DND-41 (cell line): ENCODE measurements around the gene PTPRR.

Source experiments
- ATAC-seq: fragments of 200-7000 bp; cut with Tn5 transposase; 3 replicates; pipeline ENCODE4 v1.9.1; 2021; ENCODE audit warnings: low read depth; ENCODE audit not compliant: insufficient read depth
- DNase-seq: peaks from one replicate; pipeline ENCODE4 v3.0.0-alpha.2; 2020
- H2AFZ ChIP-seq: 2 replicates; pipeline ENCODE4 v1.6.0; 2012; ENCODE audit warnings: low read depth, low read length
- H3K27ac ChIP-seq: 2 replicates; pipeline ENCODE4 v1.5.1; 2012; ENCODE audit warnings: low read length, inconsistent platforms
- H3K27me3 ChIP-seq: fragments of 200-600 bp; sonication (generic); 2 replicates; pipeline ENCODE4 v1.6.0; 2012; ENCODE audit warnings: low read length, mild to moderate bottlenecking, inconsistent platforms; ENCODE audit not compliant: insufficient read depth, poor library complexity
- H3K36me3 ChIP-seq: 2 replicates; pipeline ENCODE4 v1.5.1; 2012; ENCODE audit warnings: low read length, inconsistent platforms; ENCODE audit not compliant: insufficient read depth
- H3K4me1 ChIP-seq: 2 replicates; pipeline ENCODE4 v1.5.1; 2012; ENCODE audit warnings: mild to moderate bottlenecking, low read length; ENCODE audit not compliant: insufficient read depth
- H3K4me2 ChIP-seq: 2 replicates; pipeline ENCODE4 v1.6.0; 2012; ENCODE audit warnings: mild to moderate bottlenecking, moderate library complexity, low read length, inconsistent platforms; ENCODE audit not compliant: insufficient read depth
- H3K4me3 ChIP-seq, 2 experiments: fragments of 200-600 bp in 1 of 2; shearing (Covaris generic) in 1 of 2; 2 replicates each; pipeline ENCODE4 v1.5.1; 2012 to 2016; ENCODE audit warnings: inconsistent platforms in 2 of 2, low read length in 2 of 2, mild to moderate bottlenecking in 2 of 2, low read depth in 1 of 2, moderate library complexity in 1 of 2
- H3K79me2 ChIP-seq: 2 replicates; pipeline ENCODE4 v1.6.0; 2012; ENCODE audit warnings: low read length, inconsistent platforms; ENCODE audit not compliant: insufficient read depth
- H3K9ac ChIP-seq: 2 replicates; pipeline ENCODE4 v1.6.0; 2012; ENCODE audit warnings: low read depth, mild to moderate bottlenecking, inconsistent platforms, low read length, moderate library complexity
- H3K9me3 ChIP-seq: 2 replicates; pipeline ENCODE4 v1.5.1; 2012; ENCODE audit warnings: low read length, moderate library complexity, mild to moderate bottlenecking, inconsistent platforms; ENCODE audit not compliant: insufficient read depth, severe bottlenecking
- H4K20me1 ChIP-seq: 2 replicates; pipeline ENCODE4 v1.6.0; 2012; ENCODE audit warnings: low read length; ENCODE audit not compliant: insufficient read depth
- CTCF ChIP-seq: IDR thresholded peaks from 2 replicates; pipeline ENCODE4 v1.5.1; 2012; ENCODE audit warnings: borderline replicate concordance, low read length, moderate library complexity, mild to moderate bottlenecking; ENCODE audit not compliant: poor library complexity, severe bottlenecking; ENCODE audit errors: extremely low read depth
- EZH2 ChIP-seq: IDR thresholded peaks from 3 replicates; pipeline ENCODE4 v1.6.1; 2012; ENCODE audit warnings: borderline replicate concordance, low read depth, mild to moderate bottlenecking, moderate library complexity, low read length, inconsistent platforms; ENCODE audit not compliant: severe bottlenecking

The PTPRR gene

GRCh38 chr12:70618371-70618770, 302.2 kb downstream of the PTPRR start:
- Histone ChIP-seq H4K20me1 (no peaks in the 10 kb centered on the region), H3K36me3 (no peaks in the 10 kb centered on the region), H3K27ac (no peak overlapping the region), H3K4me3 (no peak overlapping the region), H3K4me1 (no peaks in the 10 kb centered on the region), H3K9ac (no peak overlapping the region), H2AFZ (no peak overlapping the region), H3K4me2 (no peak overlapping the region), H3K79me2 (no peaks in the 10 kb centered on the region), H3K27me3 (no peaks in the 10 kb centered on the region), H3K9me3 (no peaks in the 10 kb centered on the region)
- TF ChIP-seq EZH2 (no peak), CTCF (no peak)
- ATAC-seq (no peak), DNase-seq (no peak)

GRCh38 chr12:70617450-70617849, 303.1 kb downstream of the PTPRR start:
- Histone ChIP-seq H3K4me3 (no peak overlapping the region), H4K20me1 (no peaks in the 10 kb centered on the region), H2AFZ (no peak overlapping the region), H3K79me2 (no peaks in the 10 kb centered on the region), H3K36me3 (no peaks in the 10 kb centered on the region), H3K9me3 (no peaks in the 10 kb centered on the region), H3K9ac (no peak overlapping the region), H3K4me1 (no peaks in the 10 kb centered on the region), H3K4me2 (no peak overlapping the region), H3K27me3 (no peaks in the 10 kb centered on the region), H3K27ac (no peak overlapping the region)
- ATAC-seq (no peak), DNase-seq (no peak)
- TF ChIP-seq CTCF (no peak), EZH2 (no peak)

- no peaks in the 10 kb centered on the region for H3K79me2 ChIP-seq
- ATAC-seq (no peak), DNase-seq (no peak)
- TF ChIP-seq CTCF (no peak), EZH2 (no peak)
- H3K4me2 ChIP-seq = no peak overlapping the region
- H3K4me3 ChIP-seq = no peak overlapping the region
- H3K36me3 ChIP-seq = no peaks in the 10 kb centered on the region
- H3K27ac ChIP-seq = no peak overlapping the region
- no peak overlapping the region for H3K9ac ChIP-seq
- H2AFZ ChIP-seq = no peak overlapping the region
- no peaks in the 10 kb centered on the region for H3K4me1 ChIP-seq
- no peaks in the 10 kb centered on the region for H3K9me3 ChIP-seq
- no peaks in the 10 kb centered on the region for H3K27me3 ChIP-seq
- no peaks in the 10 kb centered on the region for H4K20me1 ChIP-seq
Measured at GRCh38 chr12:70615174-70615866, 305.2 kb downstream of the PTPRR start.
